ENCODE results near the gene L1TD1. TPM values are rescaled to one million over a fixed set of nuclear protein-coding genes. Genes with fewer than 3 reads are reported as not detected.
"Not testable (repeated sequence)": the region's sequence is repeated elsewhere in the genome, so short reads cannot be mapped to it uniquely, and the experiment has no call there.

Gene L1TD1
- total RNA-seq, 1 donor from 2014 or later: not detected

- no peak for DNase-seq (ENCODE audit: low spot score)
These were observed 40.0 kb downstream of the L1TD1 start for GRCh38 chr1:62234688-62235087.

GRCh38 chr1:62235576-62235975, 40.9 kb downstream of the L1TD1 start:
- DNase-seq (ENCODE audit: low spot score): no peak

GRCh38 chr1:62237361-62237760, 42.7 kb downstream of the L1TD1 start:
- no peak for DNase-seq (ENCODE audit: low spot score)

DNA sequence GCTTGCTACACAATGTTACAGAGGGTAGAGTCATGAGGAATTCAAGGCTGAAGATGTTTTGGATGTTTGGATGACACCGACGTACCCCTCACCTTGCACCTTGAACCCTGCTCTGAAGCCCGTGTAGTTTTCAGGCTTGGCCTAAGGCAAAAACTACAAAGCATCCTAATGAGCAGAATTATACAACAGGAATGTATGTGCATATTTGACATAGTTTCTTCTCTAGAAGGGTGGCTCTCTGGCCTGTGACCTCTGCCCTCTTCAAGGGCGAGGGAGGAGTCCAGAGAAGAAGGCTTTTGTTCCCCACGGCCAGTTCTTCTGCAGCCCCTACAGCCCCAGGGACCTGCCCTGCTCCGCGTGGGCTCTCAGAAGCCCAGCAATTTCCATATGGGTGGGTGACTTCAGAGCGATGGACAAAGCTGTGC, 43.3 kb downstream of the L1TD1 start:
- no peak for DNase-seq (ENCODE audit: low spot score)

DNA sequence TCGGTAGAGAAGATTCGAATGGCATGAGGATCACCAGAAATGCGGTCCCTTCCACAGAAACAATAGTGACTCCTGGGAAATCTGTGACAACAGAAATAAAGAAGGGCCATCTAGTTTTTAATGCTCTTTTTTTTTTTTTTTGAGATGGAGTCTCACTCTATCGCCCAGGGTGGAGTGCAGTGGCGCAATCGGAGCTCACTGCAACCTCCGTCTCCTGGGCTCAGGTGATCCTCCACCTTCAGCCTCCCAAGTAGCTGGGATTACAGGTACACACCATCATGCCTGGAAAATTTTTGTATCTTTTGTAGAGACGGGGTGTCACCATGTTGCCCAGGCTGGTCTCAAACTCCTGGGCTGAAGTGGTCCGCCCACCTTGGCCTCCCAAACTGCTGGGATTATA, 43.9 kb downstream of the L1TD1 start:
- no peak for DNase-seq (ENCODE audit: low spot score)

GRCh38 chr1:62239652-62240403, 45.2 kb downstream of the L1TD1 start:
- not testable (repeated sequence) for DNase-seq (ENCODE audit: low spot score)

DNA sequence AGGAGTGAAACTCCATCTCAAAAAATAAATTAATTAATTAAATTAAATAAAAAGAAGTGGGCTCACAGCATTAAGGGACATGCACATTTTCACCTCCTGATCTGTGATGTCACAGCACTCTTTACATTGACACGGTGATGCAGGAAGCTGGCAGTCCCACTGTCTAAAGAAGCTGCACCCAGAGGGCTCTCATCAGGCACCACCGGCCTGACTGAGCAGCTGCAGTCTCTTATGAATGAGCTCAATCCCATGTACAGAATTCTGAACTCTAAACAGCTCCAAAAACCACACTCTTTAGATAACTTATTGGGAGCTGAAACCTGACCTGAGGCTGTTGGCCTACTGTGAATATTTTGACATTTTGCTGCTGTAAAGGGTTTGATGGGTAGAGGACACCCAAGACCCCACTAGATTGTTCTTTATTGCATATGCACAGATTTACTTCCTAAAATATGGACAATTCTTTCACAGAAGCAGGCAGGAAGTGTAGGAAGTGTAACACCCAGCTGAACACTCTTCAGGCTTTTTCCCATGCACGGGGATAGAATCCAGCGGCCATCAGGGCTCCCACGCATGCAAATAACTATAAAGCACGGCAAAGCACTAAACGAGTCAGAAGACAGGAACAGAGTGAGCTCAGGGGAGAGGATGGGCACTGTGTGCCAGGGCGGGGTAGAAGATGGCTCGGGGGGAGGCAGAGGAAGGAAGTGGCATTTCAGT, 46.2 kb downstream of the L1TD1 start:
- DNase-seq (ENCODE audit: low spot score): no peak

GRCh38 chr1:62241371-62242131, 46.9 kb downstream of the L1TD1 start:
- no peak for DNase-seq (ENCODE audit: low spot score)

- not testable (repeated sequence) for DNase-seq (ENCODE audit: low spot score)
These were observed 49.7 kb downstream of the L1TD1 start for GRCh38 chr1:62244380-62244779.

- no peak for DNase-seq (ENCODE audit: low spot score)
These were observed 50.6 kb downstream of the L1TD1 start for GRCh38 chr1:62245201-62245600.

- DNase-seq (ENCODE audit: low spot score): no peak
These were observed 52.9 kb downstream of the L1TD1 start for GRCh38 chr1:62247391-62248168.

- no peak for DNase-seq (ENCODE audit: low spot score)
These were observed 55.6 kb downstream of the L1TD1 start for GRCh38 chr1:62250126-62250726.

DNA sequence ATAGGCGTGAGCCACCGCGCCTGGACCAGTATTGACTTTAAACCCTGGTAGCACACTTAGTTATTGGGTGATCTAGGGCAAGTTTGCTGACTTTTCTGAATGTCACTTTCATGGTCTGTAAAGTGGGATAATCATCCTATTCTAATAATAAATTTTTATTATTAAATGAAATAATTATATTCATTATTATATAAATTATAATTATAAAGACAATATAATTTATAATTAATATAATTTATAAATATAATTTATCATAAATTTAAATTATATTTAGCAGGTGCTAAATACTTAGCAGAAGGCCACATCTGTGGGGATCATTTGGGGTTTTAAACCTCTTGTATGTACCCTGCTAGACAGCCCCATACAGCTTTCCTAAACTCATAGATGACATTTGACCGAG, 64.9 kb downstream of the L1TD1 start:
- no peak for DNase-seq (ENCODE audit: low spot score)

DNA sequence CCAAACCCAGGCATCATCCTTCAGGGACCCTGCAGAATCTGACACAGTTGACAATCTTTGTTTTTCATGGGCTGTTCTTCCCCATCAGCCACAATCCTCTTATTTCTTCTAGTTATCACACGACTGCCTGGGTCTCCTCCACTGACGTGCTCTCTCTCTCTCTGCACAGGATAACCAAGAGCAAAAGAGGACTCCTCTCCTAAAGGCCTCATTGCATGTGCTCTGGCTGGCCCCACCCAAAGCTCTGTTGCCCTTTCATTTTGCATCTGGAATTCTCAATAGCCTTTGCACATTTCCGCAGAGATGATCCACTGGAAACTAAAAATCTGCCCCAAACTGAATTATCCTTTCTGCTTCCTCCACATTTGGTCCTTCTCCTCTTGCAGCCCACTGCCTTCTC, 66.0 kb downstream of the L1TD1 start:
- DNase-seq (ENCODE audit: low spot score): no peak

Other genes starting within 250 kb of the L1TD1 start
- 0.13 TPM for gene KANK4, start 124.6 kb downstream of the L1TD1 start, total RNA-seq
- gene USP1, start 242.2 kb downstream of the L1TD1 start, total RNA-seq: 23.8 TPM